Thoracic aorta (tissue), 2 donors: ENCODE results near the gene SYNPO2. TPM values are rescaled to one million over a fixed set of nuclear protein-coding genes. Genes with fewer than 3 reads are reported as not detected.

ENCODE experiments used
- ATAC-seq: fragments of 150-250 bp; one replicate; pipeline ENCODE4 v1.8.0; 2017; ENCODE audit warnings: low read depth; ENCODE audit not compliant: insufficient number of reproducible peaks, low FRiP score
- DNase-seq: peaks from one replicate; pipeline ENCODE4 v3.0.0-alpha.2; 2020; ENCODE audit warnings: low spot score
- H3K27ac ChIP-seq, 2 donors: fragments of 200-600 bp; sonication (generic); 1 replicate in 1 of 2; 2 replicates in 1 of 2; pipeline ENCODE4 v1.5.1; 2016; ENCODE audit warnings: mild to moderate bottlenecking in 2 of 2, moderate library complexity in 2 of 2
- H3K27me3 ChIP-seq: fragments of 200-600 bp; sonication (generic); replicated peaks from 2 replicates; pipeline ENCODE4 v1.6.0; 2016; ENCODE audit warnings: mild to moderate bottlenecking; ENCODE audit not compliant: insufficient read depth
- H3K36me3 ChIP-seq: fragments of 200-600 bp; sonication (generic); one replicate; pipeline ENCODE4 v1.5.1; 2016
- H3K4me1 ChIP-seq, 2 donors: fragments of 200-600 bp; sonication (generic); 1 replicate in 1 of 2; 2 replicates in 1 of 2; pipeline versions ENCODE4 v1.5.1 to v1.6.0; 2016; ENCODE audit warnings: low read depth in 2 of 2, mild to moderate bottlenecking in 1 of 2; ENCODE audit not compliant: control insufficient read depth in 1 of 2
- H3K4me3 ChIP-seq: fragments of 200-600 bp; sonication (generic); 2 replicates; pipeline ENCODE4 v1.5.1; 2016; ENCODE audit warnings: mild to moderate bottlenecking
- H3K9me3 ChIP-seq: fragments of 200-600 bp; sonication (generic); 2 replicates; pipeline ENCODE4 v1.5.1; 2016
- CTCF ChIP-seq: fragments of 200-600 bp; sonication (generic); IDR thresholded peaks from one replicate; pipeline ENCODE4 v1.5.1; 2019; ENCODE audit warnings: antibody characterized with exemption
- total RNA-seq, 2 donors: library from RNA; depleted of rRNA; stranded (reverse); fragments of >200 nt; gene quantifications; one replicate each; pipeline versions ENCODE4 v1.1.0 to v1.2.3, GENCODE V29; 2016

SYNPO2 gene
- total RNA-seq, 2 donors from 2014 or later, result 264 to 313 TPM

DNA sequence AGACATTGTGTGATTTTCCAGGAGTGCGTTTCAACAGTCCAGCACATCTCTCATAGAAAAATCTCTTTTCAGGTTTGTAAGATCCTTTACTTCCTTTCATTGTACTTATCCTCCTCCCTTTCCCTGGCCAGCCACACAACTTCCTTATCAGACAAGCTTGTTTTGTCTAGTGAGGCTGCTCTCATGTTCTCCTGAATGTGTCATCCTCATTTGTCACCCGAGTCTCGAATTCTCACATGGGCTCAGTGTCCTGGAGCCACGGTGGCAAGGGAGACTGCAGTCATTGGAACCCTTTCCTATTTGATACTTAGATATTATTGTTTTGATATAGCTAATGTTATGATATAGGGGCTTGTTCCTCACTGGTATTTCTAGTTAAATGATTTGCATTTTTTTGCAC is 16.9 kb downstream of the SYNPO2 start:
- Histone ChIP-seq H3K27ac (peak overlapping the region; percentile 80 to 81), H3K36me3 (no peaks in the 10 kb centered on the region), H3K27me3 (no peaks in the 10 kb centered on the region), H3K9me3 (no peaks in the 10 kb centered on the region), H3K4me1 (peaks cover 65 to 97% of the 10 kb centered on the region in 2 donors), H3K4me3 (peak overlapping the region; percentile 32)
- TF ChIP-seq CTCF, result no peak
- ATAC-seq (no peak), DNase-seq (no peak)

DNA sequence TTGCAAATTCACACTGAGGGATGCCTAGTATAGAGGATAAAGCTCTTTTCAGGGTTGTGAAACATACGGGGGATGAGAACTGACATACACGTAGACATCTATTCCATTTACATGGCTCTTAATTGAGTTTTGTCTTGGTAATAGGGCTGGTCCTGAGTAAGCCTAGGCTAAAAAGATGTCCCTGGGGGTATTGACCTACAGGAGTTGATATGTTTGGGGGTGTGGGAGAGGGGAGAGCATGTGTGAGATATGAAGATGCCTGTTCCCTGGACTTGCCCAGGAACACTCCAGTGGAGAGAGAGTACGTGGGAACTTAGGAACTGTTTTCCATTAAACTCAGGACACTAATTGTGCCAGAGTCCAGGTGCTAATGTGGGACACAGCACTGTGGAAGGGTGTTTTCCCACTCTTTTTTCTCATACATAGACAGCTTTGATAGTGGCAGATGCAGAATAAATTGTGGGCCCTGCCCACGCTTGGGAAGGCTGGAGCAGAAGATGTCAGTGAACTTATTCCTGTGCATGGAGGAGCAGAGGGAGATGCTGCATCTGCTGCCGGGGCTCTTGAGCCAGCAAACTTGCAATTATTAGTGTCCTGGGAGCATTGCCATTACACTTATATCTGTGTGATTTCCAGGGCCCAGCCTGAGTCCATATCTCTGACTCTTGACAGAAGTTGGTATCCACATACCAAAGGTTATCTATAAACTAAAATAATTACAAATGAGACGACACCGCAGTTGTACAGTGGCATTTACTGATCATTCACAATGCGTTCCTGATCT is 20.7 kb downstream of the SYNPO2 start:
- Histone ChIP-seq H3K4me3 (peak overlapping the region; percentile 38), H3K27me3 (no peaks in the 10 kb centered on the region), H3K27ac (peak overlapping the region; percentile 55 to 56), H3K4me1 (peaks cover 50 to 95% of the 10 kb centered on the region in 2 donors), H3K36me3 (no peaks in the 10 kb centered on the region), H3K9me3 (no peaks in the 10 kb centered on the region)
- DNase-seq (no peak), ATAC-seq (no peak)
- TF ChIP-seq CTCF, result no peak

DNA sequence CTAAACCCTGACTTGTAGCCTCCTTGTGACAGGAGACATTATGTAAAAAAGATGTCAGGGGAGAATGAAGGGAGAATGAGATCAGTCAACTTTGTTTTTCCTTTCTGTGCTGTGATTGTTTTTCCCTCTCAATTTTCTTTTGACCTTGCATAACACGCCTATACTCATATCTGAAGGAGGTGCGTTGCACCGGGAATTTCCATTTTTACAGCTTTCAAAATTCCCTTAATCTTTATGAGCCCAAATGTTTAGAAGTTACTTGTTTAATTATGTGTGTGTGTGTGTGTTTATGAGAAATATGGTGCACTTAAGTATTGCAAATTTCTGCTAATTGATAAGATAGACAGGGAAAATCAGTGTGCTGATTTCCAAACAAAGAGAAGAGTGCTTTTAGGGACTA is 21.6 kb downstream of the SYNPO2 start:
- H3K27ac ChIP-seq, result peak overlapping the region; percentile 55 to 60
- H3K4me1 ChIP-seq, result peaks cover 43 to 91% of the 10 kb centered on the region in 2 donors
- DNase-seq, result no peak
- peak overlapping the region; percentile 45 for H3K4me3 ChIP-seq
- no peaks in the 10 kb centered on the region for H3K27me3 ChIP-seq
- H3K9me3 ChIP-seq, result no peaks in the 10 kb centered on the region
- no peak for TF ChIP-seq CTCF
- no peaks in the 10 kb centered on the region for H3K36me3 ChIP-seq
- no peak for ATAC-seq

DNA sequence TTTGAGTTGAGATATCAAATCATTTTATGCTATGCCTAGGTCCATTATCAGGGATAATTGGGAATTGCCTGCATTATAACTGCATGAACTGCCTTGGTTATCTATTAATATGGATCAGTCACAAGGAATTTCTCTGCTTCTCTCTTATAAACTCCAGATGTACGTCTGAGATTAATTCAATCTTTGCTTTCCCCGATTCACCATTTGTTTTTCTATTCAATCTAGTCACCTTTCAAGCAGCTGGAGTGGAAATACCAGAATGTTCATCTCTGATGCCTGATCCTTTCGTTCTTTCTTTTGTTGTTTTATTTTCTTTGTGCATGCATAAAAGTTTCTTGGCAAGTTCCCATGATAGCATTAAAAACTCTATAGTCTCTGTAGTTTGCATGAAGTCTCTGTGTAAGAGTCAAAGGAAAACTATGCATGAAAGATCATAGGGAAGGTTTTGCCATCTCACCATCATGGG is 22.6 kb downstream of the SYNPO2 start:
- H3K27ac ChIP-seq, result peak overlapping the region; percentile 55 to 60
- no peaks in the 10 kb centered on the region for H3K9me3 ChIP-seq
- no peak for DNase-seq
- no peaks in the 10 kb centered on the region for H3K36me3 ChIP-seq
- ATAC-seq, result no peak
- H3K4me3 ChIP-seq, result peak overlapping the region; percentile 45
- peaks cover 34 to 91% of the 10 kb centered on the region in 2 donors for H3K4me1 ChIP-seq
- H3K27me3 ChIP-seq, result no peaks in the 10 kb centered on the region
- TF ChIP-seq CTCF, result no peak

- H3K9me3 ChIP-seq, result no peaks in the 10 kb centered on the region
- no peaks in the 10 kb centered on the region for H3K27me3 ChIP-seq
- H3K4me1 ChIP-seq, result peaks cover 35 to 90% of the 10 kb centered on the region in 2 donors
- TF ChIP-seq CTCF, result no peak
- no peak overlapping the region for H3K27ac ChIP-seq
- no peaks in the 10 kb centered on the region for H3K36me3 ChIP-seq
- DNase-seq (no peak), ATAC-seq (no peak)
- H3K4me3 ChIP-seq, result no peak overlapping the region
Measured at GRCh38 chr4:118915468-118915867, 26.8 kb downstream of the SYNPO2 start.
